Activated naive CD8-positive, alpha-beta T cell treated with anti-CD3 and anti-CD28 coated beads, Interleukin-2, amount 50 U/mL, for 16 hours (primary cell): Measurements from ENCODE around the gene C11orf68.
"Not testable (repeated sequence)": the region's sequence is repeated elsewhere in the genome, so short reads cannot be mapped to it uniquely, and the experiment has no call there.

ENCODE experiments used
- DNase-seq: peaks from one replicate; pipeline ENCODE4 v3.0.0-alpha.2; 2020; ENCODE audit warnings: low read depth, low spot score

The C11orf68 gene

GRCh38 chr11:65915101-65915820 lies 3.6 kb downstream of the C11orf68 start:
- DNase-seq = no peak

GRCh38 chr11:65912845-65913244 lies 6.0 kb downstream of the C11orf68 start:
- DNase-seq = no peak

GRCh38 chr11:65911682-65912568 lies 6.9 kb downstream of the C11orf68 start:
- DNase-seq = no peak

GRCh38 chr11:65907878-65908277 lies 11.0 kb downstream of the C11orf68 start:
- DNase-seq = no peak

GRCh38 chr11:65906602-65907001 lies 12.3 kb downstream of the C11orf68 start:
- no peak for DNase-seq

GRCh38 chr11:65903715-65904114 lies 15.1 kb downstream of the C11orf68 start:
- DNase-seq = no peak

GRCh38 chr11:65903068-65903481 lies 15.8 kb downstream of the C11orf68 start:
- no peak for DNase-seq

- DNase-seq = no peak
Measured at GRCh38 chr11:65900899-65901180, 18.0 kb downstream of the C11orf68 start.

GRCh38 chr11:65900125-65900898 lies 18.6 kb downstream of the C11orf68 start, which contains the start of gene FOSL1:
Gene FOSL1, minus strand, starts transcription at chr11:65900388. Its CDS starts 49 bp downstream, at chr11:65900339.
- DNase-seq = peak; percentile 89

- peak; percentile 54 for DNase-seq
Measured at GRCh38 chr11:65899356-65900124, 19.3 kb downstream of the C11orf68 start.

- DNase-seq = no peak
Measured at GRCh38 chr11:65898656-65899355, 20.1 kb downstream of the C11orf68 start.

- no peak for DNase-seq
Measured at GRCh38 chr11:65897020-65897471, 21.8 kb downstream of the C11orf68 start.

GRCh38 chr11:65896034-65896999 lies 22.5 kb downstream of the C11orf68 start:
- DNase-seq = no peak

GRCh38 chr11:65895482-65895981 lies 23.3 kb downstream of the C11orf68 start:
- no peak for DNase-seq

GRCh38 chr11:65894034-65894591 lies 24.7 kb downstream of the C11orf68 start:
- DNase-seq = no peak

GRCh38 chr11:65892661-65893317 lies 26.1 kb downstream of the C11orf68 start:
- DNase-seq = no peak

- DNase-seq = not testable (repeated sequence)
Measured at GRCh38 chr11:65892137-65892540, 26.7 kb downstream of the C11orf68 start.
